ENCODE data around the gene RPS4Y2.

- TF ChIP-seq ZNF550 (CRISPR knock-in tag; IDR thresholded peaks at IDR 0.05; ENCODE audit: borderline replicate concordance): no peak
- TF ChIP-seq ZNF703 (CRISPR knock-in tag; IDR thresholded peaks at IDR 0.05; ENCODE audit: borderline replicate concordance): no peak
- no peak for TF ChIP-seq SP5 (CRISPR knock-in tag; IDR thresholded peaks at IDR 0.05; ENCODE audit: borderline replicate concordance, low read depth)
- no peak for TF ChIP-seq ADNP (CRISPR knock-in tag; IDR thresholded peaks at IDR 0.05)
- TF ChIP-seq TAF1 (CRISPR knock-in tag; IDR thresholded peaks at IDR 0.05): no peak
- no peak for TF ChIP-seq RFX5 (IDR thresholded peaks at IDR 0.05; ENCODE audit: low read depth, low read length)
- no peak for TF ChIP-seq NFYB (CRISPR knock-in tag; IDR thresholded peaks at IDR 0.05)
- TF ChIP-seq POLR2A (IDR thresholded peaks at IDR 0.05; ENCODE audit: insufficient read depth in 1 of 2, low read depth in 2 of 2, low read length in 2 of 2): no peak
These were observed 31.2 kb downstream of the RPS4Y2 start for GRCh38 chrY:20787076-20787475.

Measured in HepG2 (cell line).